HepG2 (cell line): ENCODE measurements around the gene INF2. TPM values are rescaled to one million over a fixed set of nuclear protein-coding genes. Genes with fewer than 3 reads are reported as not detected.
A peak's percentile ranks its signal among the peaks of the same experiment; 100 is the strongest.

Experiments
- ATF7-NPFF ChIP-seq: sonication (generic); formaldehyde crosslinking; IDR thresholded peaks from 2 replicates; pipeline ENCODE4 v1.8.1; 2023; ENCODE audit warnings: mild to moderate bottlenecking, low read depth, missing genetic modification reagents, moderate library complexity
- BHLHE40 ChIP-seq: IDR thresholded peaks from 2 replicates; pipeline ENCODE4 v1.6.1; 2011; ENCODE audit warnings: low read length, improper control_type of control experiment
- HNRNPL ChIP-seq: fragments of 200-400 bp; formaldehyde crosslinking; IDR thresholded peaks from 2 replicates; pipeline ENCODE4 v1.6.1; 2017; ENCODE audit warnings: mild to moderate bottlenecking, low read depth, low read length
- IRF9 ChIP-seq: sonication (generic); formaldehyde crosslinking; IDR thresholded peaks from 2 replicates; pipeline ENCODE4 v1.8.0; 2022; ENCODE audit warnings: missing genetic modification reagents, mild to moderate bottlenecking, borderline replicate concordance
- KDM1A ChIP-seq: IDR thresholded peaks from 2 replicates; pipeline ENCODE4 v1.6.1; 2016; ENCODE audit warnings: missing compliant biosample characterization
- KLF12 ChIP-seq: sonication (generic); formaldehyde crosslinking; IDR thresholded peaks from 2 replicates; pipeline ENCODE4 v1.4.0; 2020; ENCODE audit warnings: missing genetic modification reagents, borderline replicate concordance
- RNF2 ChIP-seq: fragments of 450-650 bp; conservative IDR thresholded peaks from 2 replicates; pipeline ENCODE4 v1.6.1; 2016; ENCODE audit warnings: low read depth
- SNAPC4 ChIP-seq: sonication (generic); formaldehyde crosslinking; IDR thresholded peaks from 2 replicates; pipeline ENCODE4 v1.4.0; 2020; ENCODE audit warnings: mild to moderate bottlenecking, missing genetic modification reagents
- SOX5 ChIP-seq: IDR thresholded peaks from 2 replicates; pipeline ENCODE4 v1.6.1; 2016; ENCODE audit warnings: borderline replicate concordance
- SPEN ChIP-seq: sonication (generic); formaldehyde crosslinking; IDR thresholded peaks from 2 replicates; pipeline ENCODE4 v1.5.1; 2020; ENCODE audit warnings: low read depth, mild to moderate bottlenecking, missing genetic modification reagents
- TMF1 ChIP-seq: sonication (generic); formaldehyde crosslinking; IDR thresholded peaks from 2 replicates; pipeline ENCODE4 v1.8.1; 2022; ENCODE audit warnings: low read depth, missing genetic modification reagents
- ZBED4 ChIP-seq: sonication (generic); formaldehyde crosslinking; IDR thresholded peaks from 2 replicates; pipeline ENCODE4 v1.4.0; 2020; ENCODE audit warnings: missing genetic modification reagents, borderline replicate concordance
- ZNF329 ChIP-seq: sonication (generic); formaldehyde crosslinking; IDR thresholded peaks from 2 replicates; pipeline ENCODE4 v1.9.0; 2021; ENCODE audit warnings: low read depth, mild to moderate bottlenecking, missing genetic modification reagents
- ZNF33B ChIP-seq: sonication (generic); formaldehyde crosslinking; IDR thresholded peaks from 2 replicates; pipeline ENCODE4 v1.5.1; 2020; ENCODE audit warnings: mild to moderate bottlenecking, missing genetic modification reagents
- ZNF570 ChIP-seq: sonication (generic); formaldehyde crosslinking; IDR thresholded peaks from 2 replicates; pipeline ENCODE4 v1.4.0; 2020; ENCODE audit warnings: mild to moderate bottlenecking, missing genetic modification reagents, borderline replicate concordance
- ZNF891 ChIP-seq: sonication (generic); formaldehyde crosslinking; IDR thresholded peaks from 2 replicates; pipeline ENCODE4 v1.5.0; 2020; ENCODE audit warnings: mild to moderate bottlenecking, missing genetic modification reagents
- polyA plus RNA-seq, 8 experiments: library from polyadenylated mRNA; depleted of rRNA in 3 of 8; stranded (reverse) in 7 of 8; unstranded in 1 of 8; fragments of >200 nt; fragmentation: Illumina TruSeq in 4 of 8; extraction: Trizol in 4 of 8; gene quantifications; 2 replicates each; pipeline versions ENCODE4 v1.2.1 to v1.2.3, GENCODE V29; 2011 to 2016; ENCODE audit warnings: low read depth in 4 of 8, missing spikeins in 1 of 8, mixed read lengths in 1 of 8; ENCODE audit not compliant: insufficient read depth in 1 of 8
- total RNA-seq, 5 experiments: library from RNA; depleted of rRNA; stranded (reverse); fragments of >200 nt; fragmentation: Illumina TruSeq; extraction: Trizol; gene quantifications; 2 replicates each; pipeline ENCODE4 v1.2.3, GENCODE V29; 2016; ENCODE audit warnings: low read depth in 1 of 5

Gene INF2
- total and polyA plus RNA-seq, 2 of the 13 experiments (the other 11 are each of a cell fraction or from before 2014, with no cell fraction given) = 16.4 to 26.4 TPM

GRCh38 chr14:104680806-104681688, 8.4 kb upstream of the INF2 start (continued):
- TF ChIP-seq ZBED4 (CRISPR knock-in tag) = no peak
- no peak for TF ChIP-seq ZNF33B (CRISPR knock-in tag)
- TF ChIP-seq BHLHE40 = peak; percentile 52
- TF ChIP-seq RNF2 = no peak
- TF ChIP-seq SOX5 (CRISPR knock-in tag) = peak; percentile 54; the same call in 1 of the 2 replicates
- no peak for TF ChIP-seq IRF9
- no peak for TF ChIP-seq ZNF570 (CRISPR knock-in tag)
- no peak for TF ChIP-seq TMF1
- no peak for TF ChIP-seq ZNF329 (CRISPR knock-in tag)
- peak; percentile 43; the same call in 1 of the 2 replicates for TF ChIP-seq ZNF891 (CRISPR knock-in tag)
- TF ChIP-seq HNRNPL = peak; percentile 81
- no peak for TF ChIP-seq ATF7-NPFF (CRISPR knock-in tag)
- peak; percentile 63; the same call in 1 of the 2 replicates for TF ChIP-seq SPEN (CRISPR knock-in tag)
- TF ChIP-seq KLF12 (CRISPR knock-in tag) = no peak
- no peak for TF ChIP-seq KDM1A (CRISPR knock-in tag)
- TF ChIP-seq SNAPC4 (CRISPR knock-in tag) = no peak
